NB4 (cell line): ENCODE results near the gene ADSL.

Experiments used
- CTCF ChIP-seq: IDR thresholded peaks from one replicate; pipeline ENCODE4 v1.5.1; 2012; ENCODE audit warnings: low read depth, low read length
- MYC ChIP-seq: IDR thresholded peaks from 2 replicates; pipeline ENCODE4 v1.6.1; 2011; ENCODE audit warnings: low read depth, low read length
- POLR2A ChIP-seq: IDR thresholded peaks from 2 replicates; pipeline ENCODE4 v1.6.1; 2011; ENCODE audit warnings: mild to moderate bottlenecking; ENCODE audit not compliant: insufficient read length; ENCODE audit errors: extremely low read depth
- TF ChIP-seq, protein P1 (sequence below): IDR thresholded peaks from 2 replicates; pipeline ENCODE4 v1.6.1; 2011; ENCODE audit warnings: low read depth, low read length

GRCh38 chr22:40352763-40353162, 6.5 kb downstream of the ADSL start:
- no peak for TF ChIP-seq CTCF
- no peak for TF ChIP-seq POLR2A
- TF ChIP-seq, protein P1, sequence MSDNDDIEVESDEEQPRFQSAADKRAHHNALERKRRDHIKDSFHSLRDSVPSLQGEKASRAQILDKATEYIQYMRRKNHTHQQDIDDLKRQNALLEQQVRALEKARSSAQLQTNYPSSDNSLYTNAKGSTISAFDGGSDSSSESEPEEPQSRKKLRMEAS = no peak
- TF ChIP-seq MYC = no peak
